ENCODE results near the gene R3HDM1.

Gene R3HDM1

GRCh38 chr2:135551356-135551755 is 20.1 kb downstream of the R3HDM1 start:
- WGBS, 2 donors (ENCODE audit: extremely low coverage in 2 of 2, insufficient read length in 2 of 2, insufficient replicate concordance in 1 of 2): no CpG with 5 or more reads among the region's 5 CpGs
- Histone ChIP-seq H3K4ac (ENCODE audit: low read length) (no peak overlapping the region), H4K8ac (ENCODE audit: low read depth, low read length) (no peak overlapping the region), H3K18ac (ENCODE audit: low read length) (no peak overlapping the region), H3K9ac (ENCODE audit: low read depth, low read length, poor library complexity) (no peak overlapping the region), H3K36me3 (replicated peaks in 1 of 2; ENCODE audit: control insufficient read depth in 2 of 2, insufficient read depth in 2 of 2, low read length in 2 of 2) (peaks cover 2 to 8% of the 10 kb centered on the region in 2 donors), H3K27me3 (ENCODE audit: control insufficient read depth in 3 of 3, insufficient read depth in 3 of 3, low read depth in 1 of 3, low read length in 3 of 3) (no peaks in the 10 kb centered on the region), H2BK12ac (ENCODE audit: low read length) (no peak overlapping the region), H3K14ac (ENCODE audit: low read length) (no peak overlapping the region), H3K4me3 (ENCODE audit: low read length in 2 of 2) (no peak overlapping the region), H2AFZ (ENCODE audit: low read length) (no peak overlapping the region), H2BK120ac (ENCODE audit: low read depth, low read length) (no peak overlapping the region), H3K23ac (ENCODE audit: low read depth, low read length, poor library complexity) (no peak overlapping the region), H2BK5ac (ENCODE audit: low read length) (no peak overlapping the region), H4K91ac (ENCODE audit: low read depth, low read length, poor library complexity) (no peak overlapping the region), H3K4me2 (ENCODE audit: insufficient read depth, low read length, poor library complexity, severe bottlenecking) (no peak overlapping the region), H3K4me1 (ENCODE audit: control insufficient read depth in 2 of 2, insufficient read depth in 1 of 2, low read depth in 1 of 2, low read length in 2 of 2) (no peaks in the 10 kb centered on the region), H2AK5ac (ENCODE audit: low read depth, low read length) (no peak overlapping the region), H3K9me3 (replicated peaks in 1 of 2; ENCODE audit: control insufficient read depth in 2 of 2, insufficient read depth in 1 of 2, low read depth in 1 of 2, low read length in 2 of 2) (no peaks in the 10 kb centered on the region), H3K79me1 (ENCODE audit: low read depth, low read length) (peaks cover 1% of the 10 kb centered on the region), H2BK15ac (ENCODE audit: low read length) (no peak overlapping the region), H3K27ac (replicated peaks; ENCODE audit: low read length) (no peak overlapping the region)
- DNase-seq (ENCODE audit: low spot score): no peak

GRCh38 chr2:135552887-135553286 is 21.6 kb downstream of the R3HDM1 start:
- no peak overlapping the region for H4K8ac ChIP-seq (ENCODE audit: low read depth, low read length)
- no peak overlapping the region for H2AK5ac ChIP-seq (ENCODE audit: low read depth, low read length)
- no peak overlapping the region for H2AFZ ChIP-seq (ENCODE audit: low read length)
- H3K23ac ChIP-seq (ENCODE audit: low read depth, low read length, poor library complexity): no peak overlapping the region
- no peaks in the 10 kb centered on the region for H3K9me3 ChIP-seq (replicated peaks in 1 of 2; ENCODE audit: control insufficient read depth in 2 of 2, insufficient read depth in 1 of 2, low read depth in 1 of 2, low read length in 2 of 2)
- peaks cover 2 to 8% of the 10 kb centered on the region in 2 donors for H3K36me3 ChIP-seq (replicated peaks in 1 of 2; ENCODE audit: control insufficient read depth in 2 of 2, insufficient read depth in 2 of 2, low read length in 2 of 2)
- peaks cover 0 to 2% (median 0%) of the 10 kb centered on the region in 3 experiments for H3K27me3 ChIP-seq (ENCODE audit: control insufficient read depth in 3 of 3, insufficient read depth in 3 of 3, low read depth in 1 of 3, low read length in 3 of 3)
- H3K27ac ChIP-seq (replicated peaks; ENCODE audit: low read length): no peak overlapping the region
- H3K18ac ChIP-seq (ENCODE audit: low read length): no peak overlapping the region
- H3K4ac ChIP-seq (ENCODE audit: low read length): no peak overlapping the region
- H3K4me3 ChIP-seq (ENCODE audit: low read length in 2 of 2): no peak overlapping the region
- no peak for DNase-seq (ENCODE audit: low spot score)
- no peak overlapping the region for H3K4me2 ChIP-seq (ENCODE audit: insufficient read depth, low read length, poor library complexity, severe bottlenecking)
- peaks cover 4% of the 10 kb centered on the region for H3K79me1 ChIP-seq (ENCODE audit: low read depth, low read length)
- no peak overlapping the region for H2BK5ac ChIP-seq (ENCODE audit: low read length)
- WGBS, 2 donors (ENCODE audit: extremely low coverage in 2 of 2, insufficient read length in 2 of 2, insufficient replicate concordance in 1 of 2): no CpG with 5 or more reads among the region's 4 CpGs
- H2BK12ac ChIP-seq (ENCODE audit: low read length): no peak overlapping the region
- no peak overlapping the region for H3K14ac ChIP-seq (ENCODE audit: low read length)
- H3K9ac ChIP-seq (ENCODE audit: low read depth, low read length, poor library complexity): no peak overlapping the region
- H3K4me1 ChIP-seq (ENCODE audit: control insufficient read depth in 2 of 2, insufficient read depth in 1 of 2, low read depth in 1 of 2, low read length in 2 of 2): no peaks in the 10 kb centered on the region
- no peak overlapping the region for H4K91ac ChIP-seq (ENCODE audit: low read depth, low read length, poor library complexity)
- no peak overlapping the region for H2BK120ac ChIP-seq (ENCODE audit: low read depth, low read length)
- H2BK15ac ChIP-seq (ENCODE audit: low read length): no peak overlapping the region

GRCh38 chr2:135555311-135555710 is 24.0 kb downstream of the R3HDM1 start:
- Histone ChIP-seq H3K18ac (ENCODE audit: low read length) (no peak overlapping the region), H3K36me3 (replicated peaks in 1 of 2; ENCODE audit: control insufficient read depth in 2 of 2, insufficient read depth in 2 of 2, low read length in 2 of 2) (peaks cover 2 to 10% of the 10 kb centered on the region in 2 donors), H3K14ac (ENCODE audit: low read length) (no peak overlapping the region), H3K23ac (ENCODE audit: low read depth, low read length, poor library complexity) (no peak overlapping the region), H2AFZ (ENCODE audit: low read length) (no peak overlapping the region), H3K4ac (ENCODE audit: low read length) (no peak overlapping the region), H3K9me3 (replicated peaks in 1 of 2; ENCODE audit: control insufficient read depth in 2 of 2, insufficient read depth in 1 of 2, low read depth in 1 of 2, low read length in 2 of 2) (no peaks in the 10 kb centered on the region), H4K8ac (ENCODE audit: low read depth, low read length) (no peak overlapping the region), H3K4me2 (ENCODE audit: insufficient read depth, low read length, poor library complexity, severe bottlenecking) (no peak overlapping the region), H2BK12ac (ENCODE audit: low read length) (no peak overlapping the region), H3K27ac (replicated peaks; ENCODE audit: low read length) (no peak overlapping the region), H3K27me3 (ENCODE audit: control insufficient read depth in 3 of 3, insufficient read depth in 3 of 3, low read depth in 1 of 3, low read length in 3 of 3) (peaks cover 0 to 2% (median 0%) of the 10 kb centered on the region in 3 experiments), H3K4me1 (ENCODE audit: control insufficient read depth in 2 of 2, insufficient read depth in 1 of 2, low read depth in 1 of 2, low read length in 2 of 2) (no peaks in the 10 kb centered on the region), H2BK15ac (ENCODE audit: low read length) (no peak overlapping the region), H2BK120ac (ENCODE audit: low read depth, low read length) (no peak overlapping the region), H3K79me1 (ENCODE audit: low read depth, low read length) (peaks cover 4% of the 10 kb centered on the region), H3K9ac (ENCODE audit: low read depth, low read length, poor library complexity) (no peak overlapping the region), H3K4me3 (ENCODE audit: low read length in 2 of 2) (no peak overlapping the region), H4K91ac (ENCODE audit: low read depth, low read length, poor library complexity) (no peak overlapping the region), H2AK5ac (ENCODE audit: low read depth, low read length) (no peak overlapping the region), H2BK5ac (ENCODE audit: low read length) (no peak overlapping the region)
- WGBS, 2 donors (ENCODE audit: extremely low coverage in 2 of 2, insufficient read length in 2 of 2, insufficient replicate concordance in 1 of 2): no CpG with 5 or more reads among the region's 4 CpGs
- DNase-seq (ENCODE audit: low spot score): no peak

- WGBS, 2 donors (ENCODE audit: extremely low coverage in 2 of 2, insufficient read length in 2 of 2, insufficient replicate concordance in 1 of 2): no CpG with 5 or more reads among the region's 1 CpG
These were observed 26.2 kb downstream of the R3HDM1 start for GRCh38 chr2:135557530-135557929.

More at GRCh38 chr2:135557530-135557929, 26.2 kb downstream of the R3HDM1 start:
- Histone ChIP-seq H2AFZ (ENCODE audit: low read length) (no peak overlapping the region), H2BK120ac (ENCODE audit: low read depth, low read length) (no peak overlapping the region), H2AK5ac (ENCODE audit: low read depth, low read length) (no peak overlapping the region), H3K4me1 (ENCODE audit: control insufficient read depth in 2 of 2, insufficient read depth in 1 of 2, low read depth in 1 of 2, low read length in 2 of 2) (no peaks in the 10 kb centered on the region), H4K8ac (ENCODE audit: low read depth, low read length) (no peak overlapping the region), H3K9me3 (replicated peaks in 1 of 2; ENCODE audit: control insufficient read depth in 2 of 2, insufficient read depth in 1 of 2, low read depth in 1 of 2, low read length in 2 of 2) (no peaks in the 10 kb centered on the region), H3K18ac (ENCODE audit: low read length) (no peak overlapping the region), H3K27me3 (ENCODE audit: control insufficient read depth in 3 of 3, insufficient read depth in 3 of 3, low read depth in 1 of 3, low read length in 3 of 3) (peaks cover 0 to 2% (median 0%) of the 10 kb centered on the region in 3 experiments), H3K14ac (ENCODE audit: low read length) (no peak overlapping the region), H3K23ac (ENCODE audit: low read depth, low read length, poor library complexity) (no peak overlapping the region), H3K79me1 (ENCODE audit: low read depth, low read length) (peaks cover 4% of the 10 kb centered on the region), H3K4ac (ENCODE audit: low read length) (no peak overlapping the region), H3K9ac (ENCODE audit: low read depth, low read length, poor library complexity) (no peak overlapping the region), H3K4me2 (ENCODE audit: insufficient read depth, low read length, poor library complexity, severe bottlenecking) (no peak overlapping the region), H2BK15ac (ENCODE audit: low read length) (no peak overlapping the region), H2BK5ac (ENCODE audit: low read length) (no peak overlapping the region), H3K27ac (replicated peaks; ENCODE audit: low read length) (no peak overlapping the region), H2BK12ac (ENCODE audit: low read length) (no peak overlapping the region), H3K4me3 (ENCODE audit: low read length in 2 of 2) (no peak overlapping the region), H4K91ac (ENCODE audit: low read depth, low read length, poor library complexity) (no peak overlapping the region), H3K36me3 (replicated peaks in 1 of 2; ENCODE audit: control insufficient read depth in 2 of 2, insufficient read depth in 2 of 2, low read length in 2 of 2) (peaks cover 2 to 12% of the 10 kb centered on the region in 2 donors)
- DNase-seq (ENCODE audit: low spot score): no peak
